Stimulated activated CD8-positive, alpha-beta memory T cell treated with anti-CD3 and anti-CD28 coated beads, Interleukin-12 subunit alpha, Interleukin-12 subunit beta, amount 100 ng/mL, for 1 hour (primary cell): ENCODE results near the gene TSEN54.

Source experiments
- DNase-seq: peaks from one replicate; pipeline ENCODE4 v3.0.0-alpha.2; 2020; ENCODE audit warnings: low read depth

TSEN54 gene

DNA sequence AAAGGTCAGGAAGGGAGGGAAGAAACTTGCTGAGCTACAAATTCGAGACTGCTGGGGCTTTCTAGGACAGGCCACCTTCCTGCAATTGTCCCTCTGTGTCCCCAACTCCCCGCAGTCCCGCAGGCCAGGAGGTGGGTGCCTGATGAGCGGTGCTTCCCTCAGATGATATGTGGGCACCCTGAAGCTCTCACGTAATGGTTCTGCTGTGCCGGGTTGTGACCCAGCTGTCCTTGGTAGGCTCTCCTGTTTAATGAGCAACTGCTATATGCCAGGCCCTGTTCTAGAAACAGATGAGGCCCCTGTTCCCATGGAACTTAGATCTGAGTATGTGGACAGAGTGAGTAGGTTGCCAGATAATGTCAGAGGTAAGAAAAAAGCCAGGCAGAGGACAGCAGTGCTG is 49.3 kb downstream of the TSEN54 start:
- no peak for DNase-seq

DNA sequence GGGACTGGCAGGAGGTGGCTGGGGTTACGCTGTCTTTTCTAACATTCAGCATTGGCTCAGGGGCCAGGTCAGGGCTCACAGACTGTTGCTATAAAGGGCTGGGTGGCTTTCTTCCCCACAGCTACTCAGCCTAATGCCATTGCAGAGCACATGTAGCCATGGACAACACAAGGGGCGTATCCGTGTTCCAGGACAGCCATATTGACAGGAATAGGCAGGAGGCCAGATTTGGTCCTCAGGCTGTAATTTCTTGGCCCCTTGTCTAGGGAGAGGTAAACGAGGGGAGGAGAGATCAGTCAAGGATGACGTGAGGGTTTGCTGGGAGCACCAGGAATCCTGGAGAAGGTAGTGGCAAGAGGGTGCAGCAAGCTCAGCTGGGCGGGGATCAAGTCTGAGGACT is 50.1 kb downstream of the TSEN54 start:
- DNase-seq: no peak

- DNase-seq: no peak
Observed at GRCh38 chr17:75566834-75567233, 50.5 kb downstream of the TSEN54 start.

DNA sequence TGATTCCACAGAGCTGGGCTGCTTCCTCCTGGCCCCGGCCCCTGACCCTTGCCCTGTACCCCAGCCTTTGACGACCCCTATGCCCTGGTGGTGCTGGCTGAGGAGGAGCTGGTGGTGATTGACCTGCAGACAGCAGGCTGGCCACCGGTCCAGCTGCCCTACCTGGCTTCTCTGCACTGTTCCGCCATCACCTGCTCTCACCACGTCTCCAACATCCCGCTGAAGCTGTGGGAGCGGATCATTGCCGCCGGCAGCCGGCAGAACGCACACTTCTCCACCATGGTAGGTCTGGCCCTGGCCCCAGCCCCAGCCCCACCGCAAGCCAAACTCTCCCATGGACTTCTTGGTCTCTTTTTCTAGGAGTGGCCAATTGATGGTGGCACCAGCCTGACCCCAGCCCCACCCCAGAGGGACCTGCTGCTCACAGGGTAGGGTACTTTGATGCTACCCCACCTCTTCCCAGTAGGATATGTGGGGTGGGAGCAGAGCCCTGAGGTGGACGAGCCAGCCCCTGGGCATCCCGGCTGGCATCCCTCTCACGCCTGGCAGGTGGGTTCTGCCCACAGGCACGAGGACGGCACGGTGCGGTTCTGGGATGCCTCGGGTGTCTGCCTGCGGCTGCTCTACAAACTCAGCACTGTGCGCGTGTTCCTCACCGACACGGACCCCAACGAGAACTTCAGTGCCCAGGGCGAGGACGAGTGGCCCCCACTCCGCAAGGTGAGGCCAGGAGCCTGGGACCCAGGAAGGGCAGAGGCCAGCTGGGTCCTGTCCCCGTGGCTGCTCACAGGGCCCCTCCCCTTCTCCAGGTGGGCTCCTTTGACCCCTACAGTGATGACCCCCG is 52.3 kb downstream of the TSEN54 start:
- DNase-seq: no peak

DNA sequence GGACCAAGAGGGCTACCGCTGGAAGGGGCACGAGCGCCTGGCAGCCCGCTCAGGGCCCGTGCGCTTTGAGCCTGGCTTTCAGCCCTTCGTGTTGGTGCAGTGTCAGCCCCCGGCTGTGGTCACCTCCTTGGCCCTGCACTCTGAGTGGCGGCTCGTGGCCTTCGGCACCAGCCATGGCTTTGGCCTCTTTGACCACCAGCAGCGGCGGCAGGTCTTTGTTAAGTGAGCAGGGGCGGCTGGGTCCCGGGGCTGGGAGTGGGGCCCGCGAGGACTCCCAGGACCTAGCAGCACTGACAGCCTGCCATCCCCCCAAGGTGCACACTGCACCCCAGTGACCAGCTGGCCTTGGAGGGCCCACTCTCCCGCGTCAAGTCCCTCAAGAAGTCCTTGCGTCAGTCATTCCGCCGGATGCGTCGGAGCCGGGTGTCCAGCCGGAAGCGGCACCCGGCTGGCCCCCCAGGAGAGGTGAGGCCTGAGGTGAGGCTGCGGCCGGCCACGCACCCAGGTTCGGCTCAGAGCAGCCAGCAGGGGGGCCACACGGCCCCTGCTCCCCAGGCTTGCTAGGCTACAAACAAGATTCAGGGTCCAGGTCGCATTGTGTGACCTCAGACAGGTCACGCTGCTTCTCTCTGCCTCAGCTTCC is 53.8 kb downstream of the TSEN54 start:
- DNase-seq: no peak

- DNase-seq: no peak
Observed at GRCh38 chr17:75570772-75571171, 54.4 kb downstream of the TSEN54 start.

GRCh38 chr17:75571197-75571884 is 55.0 kb downstream of the TSEN54 start:
- DNase-seq: no peak

DNA sequence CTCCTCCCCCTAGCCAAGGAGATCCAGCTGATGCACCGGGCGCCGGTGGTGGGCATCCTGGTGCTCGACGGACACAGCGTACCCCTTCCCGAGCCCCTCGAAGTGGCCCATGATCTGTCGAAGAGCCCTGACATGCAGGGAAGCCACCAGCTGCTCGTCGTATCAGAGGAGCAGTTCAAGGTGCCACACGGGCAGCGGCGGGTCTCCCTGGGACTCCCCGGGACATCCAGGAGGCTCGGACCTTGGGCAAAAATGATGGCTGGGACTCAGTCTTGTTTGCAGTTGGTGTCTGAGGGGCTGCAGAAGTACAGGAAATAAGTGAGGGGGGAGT is 55.5 kb downstream of the TSEN54 start:
- no peak for DNase-seq

- no peak for DNase-seq
Observed at GRCh38 chr17:75572713-75573539, 56.6 kb downstream of the TSEN54 start.

DNA sequence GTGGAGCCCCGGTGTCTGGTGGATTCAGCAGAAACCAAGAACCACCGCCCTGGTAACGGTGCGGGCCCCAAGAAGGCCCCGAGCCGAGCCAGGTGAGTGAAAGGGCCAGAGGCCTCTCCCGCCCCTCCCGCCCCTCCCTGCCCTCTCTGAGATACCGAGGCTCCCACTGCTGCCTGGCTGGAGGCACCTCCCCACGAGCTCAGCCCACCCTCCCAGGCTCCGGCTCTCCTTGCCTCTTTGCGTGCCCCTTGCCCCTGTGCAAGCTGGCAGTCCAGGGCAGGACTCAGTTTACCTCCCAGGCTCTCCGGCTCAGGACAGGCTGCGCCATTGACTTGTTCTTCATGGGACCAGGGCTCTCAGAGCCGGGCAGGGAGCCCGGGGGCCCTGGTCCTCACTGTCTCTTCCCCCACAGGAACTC is 57.2 kb downstream of the TSEN54 start:
- DNase-seq: no peak

DNA sequence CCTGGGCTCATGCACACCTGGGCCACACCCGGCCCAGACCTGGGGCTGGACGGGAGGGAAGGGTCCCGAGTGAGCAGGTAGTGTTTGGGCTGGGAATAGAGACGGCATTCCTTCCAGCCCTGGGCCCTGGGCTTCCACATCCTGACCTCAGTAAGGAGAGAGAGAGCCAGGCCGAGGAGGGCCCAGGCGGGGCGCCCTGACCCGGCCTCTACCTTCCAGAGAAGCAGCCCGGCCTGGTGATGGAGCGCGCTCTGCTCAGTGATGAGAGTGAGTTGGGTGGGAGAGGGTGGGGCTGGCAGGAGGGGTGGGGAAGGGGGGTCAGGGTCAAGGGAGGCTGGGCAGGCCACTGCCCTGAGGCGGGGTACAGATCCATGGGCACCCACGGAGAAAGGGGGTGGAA is 57.7 kb downstream of the TSEN54 start:
- no peak for DNase-seq
